SW480 (cell line): ENCODE data around the gene EPHA5.

Experiments used
- DNase-seq: peaks from one replicate; pipeline ENCODE4 v3.0.0-alpha.2; 2016; ENCODE audit warnings: low spot score

The EPHA5 gene

GRCh38 chr4:65670331-65671031 is at the start of gene EPHA5:
EPHA5 (minus strand) TSS chr4:65670489; CDS start chr4:65669742, 747 bp downstream.
- peak; percentile 20 for DNase-seq

- no peak for DNase-seq
These were observed 49.3 kb upstream of the EPHA5 start for GRCh38 chr4:65719635-65720034.

GRCh38 chr4:65698631-65699030 is 28.3 kb upstream of the EPHA5 start:
- DNase-seq: no peak

- DNase-seq: no peak
These were observed 26.1 kb upstream of the EPHA5 start for GRCh38 chr4:65696436-65696835.

- peak; percentile 20 for DNase-seq
These were observed 1.1 kb upstream of the EPHA5 start for GRCh38 chr4:65671372-65671771.

- no peak for DNase-seq
These were observed 314 bp downstream of the EPHA5 start for GRCh38 chr4:65670020-65670330.

- DNase-seq: no peak
These were observed 924 bp downstream of the EPHA5 start for GRCh38 chr4:65669111-65670019.

GRCh38 chr4:65668201-65669089 is 1.8 kb downstream of the EPHA5 start:
- DNase-seq: no peak

GRCh38 chr4:65667506-65668041 is 2.7 kb downstream of the EPHA5 start:
- no peak for DNase-seq

- no peak for DNase-seq
These were observed 4.3 kb downstream of the EPHA5 start for GRCh38 chr4:65665771-65666523.

GRCh38 chr4:65661471-65661870 is 8.8 kb downstream of the EPHA5 start:
- DNase-seq: no peak

GRCh38 chr4:65658117-65658516 is 12.2 kb downstream of the EPHA5 start:
- DNase-seq: no peak

- peak; percentile 5 for DNase-seq
These were observed 14.3 kb downstream of the EPHA5 start for GRCh38 chr4:65656008-65656407.

- no peak for DNase-seq
These were observed 15.3 kb downstream of the EPHA5 start for GRCh38 chr4:65654976-65655375.

- DNase-seq: no peak
These were observed 16.4 kb downstream of the EPHA5 start for GRCh38 chr4:65653740-65654361.

GRCh38 chr4:65651751-65652150 is 18.5 kb downstream of the EPHA5 start:
- no peak for DNase-seq

- DNase-seq: no peak
These were observed 19.3 kb downstream of the EPHA5 start for GRCh38 chr4:65651031-65651430.

GRCh38 chr4:65646136-65646535 is 24.2 kb downstream of the EPHA5 start:
- no peak for DNase-seq

GRCh38 chr4:65645185-65645584 is 25.1 kb downstream of the EPHA5 start:
- no peak for DNase-seq

GRCh38 chr4:65635051-65635821 is 35.1 kb downstream of the EPHA5 start:
- DNase-seq: no peak
